Measurements from ENCODE around the gene UTS2R. TPM values are rescaled to one million over a fixed set of nuclear protein-coding genes. Genes with fewer than 3 reads are reported as not detected.
A peak's percentile ranks its signal among the peaks of the same experiment; 100 is the strongest.
"Not testable (repeated sequence)": the region's sequence is repeated elsewhere in the genome, so short reads cannot be mapped to it uniquely, and the experiment has no call there.

The UTS2R gene
- total and polyA plus RNA-seq, 3 experiments from 2014 or later = not detected

GRCh38 chr17:82407255-82407654 lies 35.7 kb downstream of the UTS2R start:
- H3K27me3 Mint-ChIP-seq = no peaks in the 10 kb centered on the region
- no peak for DNase-seq
- no peaks in the 10 kb centered on the region for H3K9me3 Mint-ChIP-seq
- Histone ChIP-seq H3K27me3 (ENCODE audit: insufficient read depth, low read length, poor library complexity, severe bottlenecking) (no peaks in the 10 kb centered on the region), H3K9me3 (ENCODE audit: low read length) (no peaks in the 10 kb centered on the region), H3K27ac (ENCODE audit: low read depth, low read length) (no peak overlapping the region), H3K4me3 (ENCODE audit: low read length) (no peak overlapping the region), H3K36me3 (ENCODE audit: insufficient read depth, low read length) (peaks cover 11% of the 10 kb centered on the region), H3K4me1 (ENCODE audit: insufficient read depth, low read length) (no peaks in the 10 kb centered on the region)
- ChIA-PET CTCF (no interaction called here), POLR2A (interaction anchor here (0.7 kb wide), 1 partner anchor 134 kb away, joined by 3 read pairs; no protein-coding TSS in a partner anchor)
- H3K27ac Mint-ChIP-seq = no peak overlapping the region
- H3K36me3 Mint-ChIP-seq = peaks cover 0 to 40% (median 7%) of the 10 kb centered on the region in 3 donors
- no peak overlapping the region for H3K4me3 Mint-ChIP-seq
- H3K4me1 Mint-ChIP-seq = peaks cover 0 to 3% (median 1%) of the 10 kb centered on the region in 3 donors

- no peaks in the 10 kb centered on the region for H3K27me3 Mint-ChIP-seq
- peaks cover 4% of the 10 kb centered on the region for H3K36me3 ChIP-seq (ENCODE audit: insufficient read depth, low read length)
- no peak overlapping the region for H3K4me3 ChIP-seq (ENCODE audit: low read length)
- no peaks in the 10 kb centered on the region for H3K9me3 ChIP-seq (ENCODE audit: low read length)
- H3K9me3 Mint-ChIP-seq = no peaks in the 10 kb centered on the region
- peaks cover 0 to 39% (median 7%) of the 10 kb centered on the region in 3 donors for H3K36me3 Mint-ChIP-seq
- DNase-seq = no peak
- H3K4me1 Mint-ChIP-seq = peaks cover 0 to 3% (median 1%) of the 10 kb centered on the region in 3 donors
- no peaks in the 10 kb centered on the region for H3K4me1 ChIP-seq (ENCODE audit: insufficient read depth, low read length)
- no peak overlapping the region for H3K27ac Mint-ChIP-seq
- H3K4me3 Mint-ChIP-seq = no peak overlapping the region
- POLR2A ChIA-PET = no interaction called here
- H3K27me3 ChIP-seq (ENCODE audit: insufficient read depth, low read length, poor library complexity, severe bottlenecking) = no peaks in the 10 kb centered on the region
- CTCF ChIA-PET = interaction anchor here (0.6 kb wide), 1 partner anchor 248 kb away, joined by 3 read pairs; no protein-coding TSS in a partner anchor
- no peak overlapping the region for H3K27ac ChIP-seq (ENCODE audit: low read depth, low read length)
These were observed 36.8 kb downstream of the UTS2R start for GRCh38 chr17:82408288-82408937.

GRCh38 chr17:82408938-82409318 lies 37.4 kb downstream of the UTS2R start:
- Histone ChIP-seq H3K27me3 (ENCODE audit: insufficient read depth, low read length, poor library complexity, severe bottlenecking) (no peaks in the 10 kb centered on the region), H3K36me3 (ENCODE audit: insufficient read depth, low read length) (peaks cover 4% of the 10 kb centered on the region), H3K4me3 (ENCODE audit: low read length) (no peak overlapping the region), H3K9me3 (ENCODE audit: low read length) (no peaks in the 10 kb centered on the region), H3K4me1 (ENCODE audit: insufficient read depth, low read length) (peaks cover under 1% of the 10 kb centered on the region), H3K27ac (ENCODE audit: low read depth, low read length) (no peak overlapping the region)
- Mint-ChIP-seq H3K27me3 (no peaks in the 10 kb centered on the region), H3K27ac (no peak overlapping the region), H3K4me1 (peaks cover 0 to 3% (median 1%) of the 10 kb centered on the region in 3 donors), H3K36me3 (peaks cover 0 to 35% (median 7%) of the 10 kb centered on the region in 3 donors), H3K9me3 (no peaks in the 10 kb centered on the region), H3K4me3 (no peak overlapping the region)
- CTCF ChIA-PET = no interaction called here
- DNase-seq = no peak
- POLR2A ChIA-PET = no interaction called here

- no peak overlapping the region for H3K27ac ChIP-seq (ENCODE audit: low read depth, low read length)
- H3K27ac Mint-ChIP-seq = no peak overlapping the region
- peaks cover 10% of the 10 kb centered on the region for H3K4me1 ChIP-seq (ENCODE audit: insufficient read depth, low read length)
- peaks cover 0 to 37% (median 9%) of the 10 kb centered on the region in 3 donors for H3K36me3 Mint-ChIP-seq
- no peaks in the 10 kb centered on the region for H3K27me3 ChIP-seq (ENCODE audit: insufficient read depth, low read length, poor library complexity, severe bottlenecking)
- ChIA-PET POLR2A (no interaction called here), CTCF (interaction anchor here (1.1 kb wide), 1 partner anchor 9 kb away, joined by 3 read pairs; the partner anchor contains the start of gene OGFOD3)
- H3K4me1 Mint-ChIP-seq = peaks cover 6 to 13% (median 7%) of the 10 kb centered on the region in 3 donors
- no peaks in the 10 kb centered on the region for H3K27me3 Mint-ChIP-seq
- H3K4me3 Mint-ChIP-seq = no peak overlapping the region
- H3K36me3 ChIP-seq (ENCODE audit: insufficient read depth, low read length) = no peaks in the 10 kb centered on the region
- no peaks in the 10 kb centered on the region for H3K9me3 Mint-ChIP-seq
- H3K4me3 ChIP-seq (ENCODE audit: low read length) = no peak overlapping the region
- no peaks in the 10 kb centered on the region for H3K9me3 ChIP-seq (ENCODE audit: low read length)
- DNase-seq = no peak
These were observed 38.6 kb downstream of the UTS2R start for GRCh38 chr17:82410014-82410716.

- Mint-ChIP-seq H3K9me3 (no peaks in the 10 kb centered on the region), H3K4me3 (no peak overlapping the region), H3K27ac (no peak overlapping the region), H3K36me3 (peaks cover 0 to 32% (median 8%) of the 10 kb centered on the region in 3 donors), H3K27me3 (no peaks in the 10 kb centered on the region), H3K4me1 (peaks cover 6 to 17% (median 9%) of the 10 kb centered on the region in 3 donors)
- no peaks in the 10 kb centered on the region for H3K9me3 ChIP-seq (ENCODE audit: low read length)
- no peaks in the 10 kb centered on the region for H3K36me3 ChIP-seq (ENCODE audit: insufficient read depth, low read length)
- ChIA-PET CTCF (interaction anchor here (1.1 kb wide), 1 partner anchor 7 kb away, joined by 3 read pairs; the partner anchor contains the start of gene OGFOD3), POLR2A (interaction anchor here (0.6 kb wide), 1 partner anchor 53 kb away, joined by 3 read pairs; no protein-coding TSS in a partner anchor)
- no peaks in the 10 kb centered on the region for H3K27me3 ChIP-seq (ENCODE audit: insufficient read depth, low read length, poor library complexity, severe bottlenecking)
- DNase-seq = no peak
- no peak overlapping the region for H3K27ac ChIP-seq (ENCODE audit: low read depth, low read length)
- no peak overlapping the region for H3K4me3 ChIP-seq (ENCODE audit: low read length)
- H3K4me1 ChIP-seq (ENCODE audit: insufficient read depth, low read length) = peaks cover 10% of the 10 kb centered on the region
These were observed 40.0 kb downstream of the UTS2R start for GRCh38 chr17:82411396-82412053.

- H3K27ac ChIP-seq (ENCODE audit: low read depth, low read length); H3K9me3 ChIP-seq (ENCODE audit: low read length); H3K9me3 Mint-ChIP-seq; POLR2A ChIA-PET; H3K36me3 ChIP-seq (ENCODE audit: insufficient read depth, low read length); DNase-seq; H3K27me3 Mint-ChIP-seq; H3K4me3 ChIP-seq (ENCODE audit: low read length); CTCF ChIA-PET; H3K27ac Mint-ChIP-seq; H3K4me1 ChIP-seq (ENCODE audit: insufficient read depth, low read length); H3K4me3 Mint-ChIP-seq; H3K27me3 ChIP-seq (ENCODE audit: insufficient read depth, low read length, poor library complexity, severe bottlenecking): not testable (repeated sequence)
- Mint-ChIP-seq H3K4me1 (peaks cover 6 to 17% (median 9%) of the 10 kb centered on the region in 3 donors), H3K36me3 (peaks cover 0 to 32% (median 8%) of the 10 kb centered on the region in 3 donors)
These were observed 40.5 kb downstream of the UTS2R start for GRCh38 chr17:82412081-82412480.

GRCh38 chr17:82412535-82413520 lies 41.3 kb downstream of the UTS2R start:
- DNase-seq = no peak
- CTCF ChIA-PET = interaction anchor here (1.9 kb wide), 1 partner anchor 60 kb away, joined by 5 read pairs; no protein-coding TSS in a partner anchor
- Histone ChIP-seq H3K4me3 (ENCODE audit: low read length) (no peak overlapping the region), H3K4me1 (ENCODE audit: insufficient read depth, low read length) (peaks cover 15% of the 10 kb centered on the region), H3K27me3 (ENCODE audit: insufficient read depth, low read length, poor library complexity, severe bottlenecking) (no peaks in the 10 kb centered on the region), H3K27ac (ENCODE audit: low read depth, low read length) (no peak overlapping the region), H3K36me3 (ENCODE audit: insufficient read depth, low read length) (no peaks in the 10 kb centered on the region), H3K9me3 (ENCODE audit: low read length) (no peaks in the 10 kb centered on the region)
- peak overlapping the region in 3 of 7 donors; percentile 35 to 56 (median 51) for H3K4me3 Mint-ChIP-seq
- H3K27me3 Mint-ChIP-seq = no peaks in the 10 kb centered on the region
- peaks cover 0 to 25% (median 6%) of the 10 kb centered on the region in 3 donors for H3K36me3 Mint-ChIP-seq
- POLR2A ChIA-PET = interaction anchor here (0.6 kb wide), 1 partner anchor 10 kb away, joined by 3 read pairs; no protein-coding TSS in a partner anchor
- H3K27ac Mint-ChIP-seq = no peak overlapping the region
- H3K9me3 Mint-ChIP-seq = no peaks in the 10 kb centered on the region
- peaks cover 10 to 18% (median 13%) of the 10 kb centered on the region in 3 donors for H3K4me1 Mint-ChIP-seq
